Erythroblast (primary cell): ENCODE measurements around the gene BTBD1.
A peak's percentile ranks its signal among the peaks of the same experiment; 100 is the strongest.

ENCODE experiments used
- DNase-seq, 2 experiments: peaks; one replicate each; lab custom pipeline; 2025; lab: John Stamatoyannopoulos, UW
- GATA1 ChIP-seq: IDR thresholded peaks from 2 replicates; pipeline ENCODE4 v1.6.1; 2011; ENCODE audit warnings: low read depth, mild to moderate bottlenecking, control low read depth, low read length, moderate library complexity
- POLR2A ChIP-seq: IDR thresholded peaks from 2 replicates; pipeline ENCODE4 v1.6.1; 2011; ENCODE audit warnings: mild to moderate bottlenecking, low read length

Gene BTBD1

GRCh38 chr15:83081256-83082014, 14.4 kb upstream of the BTBD1 start:
- DNase-seq = no peak
- TF ChIP-seq GATA1 (no peak), POLR2A (no peak)

GRCh38 chr15:83078712-83079111, 11.7 kb upstream of the BTBD1 start:
- TF ChIP-seq POLR2A = no peak
- no peak for TF ChIP-seq GATA1
- DNase-seq = no peak

GRCh38 chr15:83077491-83078230, 10.6 kb upstream of the BTBD1 start:
- TF ChIP-seq GATA1 (no peak), POLR2A (no peak)
- DNase-seq = no peak

- peak; percentile 72 to 81 for DNase-seq
Observed at GRCh38 chr15:83069211-83069642, 2.2 kb upstream of the BTBD1 start.

- peak in 1 of 2 experiments; percentile 26 for DNase-seq
- TF ChIP-seq POLR2A (no peak), GATA1 (no peak)
Observed at GRCh38 chr15:83068054-83068453, 1.0 kb upstream of the BTBD1 start.

GRCh38 chr15:83067638-83067962, 548 bp upstream of the BTBD1 start:
- no peak for TF ChIP-seq POLR2A
- TF ChIP-seq GATA1 = no peak
- no peak for DNase-seq

- TF ChIP-seq GATA1 (no peak), POLR2A (no peak)
- DNase-seq = peak; percentile 47 to 63
Observed at GRCh38 chr15:83066034-83066733, 868 bp downstream of the BTBD1 start.

- DNase-seq = peak; percentile 25 to 44
- TF ChIP-seq POLR2A = no peak
- TF ChIP-seq GATA1 = no peak
Observed at GRCh38 chr15:83065431-83065830, 1.6 kb downstream of the BTBD1 start.

GRCh38 chr15:83064859-83065258, 2.2 kb downstream of the BTBD1 start:
- TF ChIP-seq POLR2A = peak; percentile 7
- no peak for TF ChIP-seq GATA1
- peak; percentile 28 to 42 for DNase-seq

- TF ChIP-seq POLR2A (no peak), GATA1 (no peak)
- peak; percentile 28 to 31 for DNase-seq
Observed at GRCh38 chr15:83063551-83063950, 3.5 kb downstream of the BTBD1 start.

GRCh38 chr15:83062768-83063180, 4.3 kb downstream of the BTBD1 start:
- DNase-seq = peak; percentile 11 to 24
- TF ChIP-seq GATA1 (no peak), POLR2A (no peak)

GRCh38 chr15:83061680-83062079, 5.4 kb downstream of the BTBD1 start:
- no peak for TF ChIP-seq POLR2A
- no peak for TF ChIP-seq GATA1

GRCh38 chr15:83057696-83058376, 9.2 kb downstream of the BTBD1 start:
- DNase-seq = peak; percentile 19 to 25
- TF ChIP-seq POLR2A (peak; percentile 24), GATA1 (no peak)

More at GRCh38 chr15:83061680-83062079, 5.4 kb downstream of the BTBD1 start:
- DNase-seq = peak in 1 of 2 experiments; percentile 22

GRCh38 chr15:83057002-83057401, 10.1 kb downstream of the BTBD1 start:
- no peak for TF ChIP-seq POLR2A
- no peak for TF ChIP-seq GATA1

More at GRCh38 chr15:83057002-83057401, 10.1 kb downstream of the BTBD1 start:
- no peak for DNase-seq
